BJ (cell line): ENCODE results near the gene HMGXB3. TPM values are rescaled to one million over a fixed set of nuclear protein-coding genes. Genes with fewer than 3 reads are reported as not detected.

Source experiments
- CTCF ChIA-PET: fragments of 350-600 bp; formaldehyde crosslinking; extraction: SDS; loops from one replicate; lab custom pipeline; 2021; ENCODE audit warnings: antibody characterized with exemption, inconsistent platforms; lab: Yijun Ruan, JAX
- POLR2A ChIA-PET: fragments of 300-600 bp; sonication (Branson Sonifier 250); formaldehyde crosslinking; extraction: SDS; loops from one replicate; lab custom pipeline; 2021; ENCODE audit warnings: antibody characterized with exemption; lab: Charles Lee
- DNase-seq: peaks from one replicate; pipeline ENCODE4 v3.0.0-alpha.2; 2011; ENCODE audit warnings: low read depth
- H3K27me3 ChIP-seq: 2 replicates; pipeline ENCODE4 v1.6.0; 2011; ENCODE audit warnings: low read length; ENCODE audit not compliant: control insufficient read depth, insufficient read depth
- H3K36me3 ChIP-seq: 2 replicates; pipeline ENCODE4 v1.5.1; 2011; ENCODE audit warnings: low read length; ENCODE audit not compliant: control insufficient read depth, insufficient read depth
- H3K4me3 ChIP-seq: 2 replicates; pipeline ENCODE4 v1.5.1; 2011; ENCODE audit warnings: low read depth, mild to moderate bottlenecking, control low read depth, low read length
- polyA plus RNA-seq: library from polyadenylated mRNA; depleted of rRNA; stranded (reverse); fragments of >200 nt; gene quantifications from 2 replicates; pipeline ENCODE4 v1.2.3, GENCODE V29; 2011
- TF ChIP-seq, protein P1 (sequence below): IDR thresholded peaks from 2 replicates; pipeline ENCODE4 v1.5.1; 2011; ENCODE audit warnings: low read depth, mild to moderate bottlenecking, control low read depth, inconsistent platforms, low read length, moderate library complexity; ENCODE audit not compliant: insufficient read depth

HMGXB3 gene
- polyA plus RNA-seq, 1 experiment = 39.0 TPM

DNA sequence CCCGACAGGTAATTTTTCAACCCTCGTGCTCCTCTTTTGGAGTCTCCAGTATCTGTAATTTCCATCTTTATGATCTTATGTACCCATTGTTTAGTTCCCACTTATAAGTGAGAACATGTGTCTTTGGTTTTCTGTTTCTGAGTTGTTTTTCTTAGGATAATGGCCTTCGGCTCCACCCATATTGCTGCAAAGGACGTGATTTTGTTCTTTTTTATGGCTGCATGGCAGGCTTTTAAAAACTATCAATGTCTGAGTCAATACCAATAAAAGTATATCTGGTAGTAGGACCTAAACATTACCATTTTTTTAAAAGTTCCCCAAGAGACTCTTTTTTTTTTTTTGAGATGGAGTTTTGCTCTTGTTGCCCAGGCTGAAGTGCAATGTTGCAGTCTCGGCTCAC lies 43.9 kb upstream of the HMGXB3 start:
- TF ChIP-seq, protein P1, sequence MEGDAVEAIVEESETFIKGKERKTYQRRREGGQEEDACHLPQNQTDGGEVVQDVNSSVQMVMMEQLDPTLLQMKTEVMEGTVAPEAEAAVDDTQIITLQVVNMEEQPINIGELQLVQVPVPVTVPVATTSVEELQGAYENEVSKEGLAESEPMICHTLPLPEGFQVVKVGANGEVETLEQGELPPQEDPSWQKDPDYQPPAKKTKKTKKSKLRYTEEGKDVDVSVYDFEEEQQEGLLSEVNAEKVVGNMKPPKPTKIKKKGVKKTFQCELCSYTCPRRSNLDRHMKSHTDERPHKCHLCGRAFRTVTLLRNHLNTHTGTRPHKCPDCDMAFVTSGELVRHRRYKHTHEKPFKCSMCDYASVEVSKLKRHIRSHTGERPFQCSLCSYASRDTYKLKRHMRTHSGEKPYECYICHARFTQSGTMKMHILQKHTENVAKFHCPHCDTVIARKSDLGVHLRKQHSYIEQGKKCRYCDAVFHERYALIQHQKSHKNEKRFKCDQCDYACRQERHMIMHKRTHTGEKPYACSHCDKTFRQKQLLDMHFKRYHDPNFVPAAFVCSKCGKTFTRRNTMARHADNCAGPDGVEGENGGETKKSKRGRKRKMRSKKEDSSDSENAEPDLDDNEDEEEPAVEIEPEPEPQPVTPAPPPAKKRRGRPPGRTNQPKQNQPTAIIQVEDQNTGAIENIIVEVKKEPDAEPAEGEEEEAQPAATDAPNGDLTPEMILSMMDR = no peak
- H3K36me3 ChIP-seq = no peaks in the 10 kb centered on the region
- ChIA-PET POLR2A (no interaction called here), CTCF (interaction anchor here (0.7 to 4.2 kb wide), 2 partner anchors 9 to 104 kb away, joined by 3 to 43 read pairs; partner anchors contain the start of gene PDE6A)
- H3K4me3 ChIP-seq = no peak overlapping the region
- DNase-seq = peak; percentile 85
- H3K27me3 ChIP-seq = no peaks in the 10 kb centered on the region

DNA sequence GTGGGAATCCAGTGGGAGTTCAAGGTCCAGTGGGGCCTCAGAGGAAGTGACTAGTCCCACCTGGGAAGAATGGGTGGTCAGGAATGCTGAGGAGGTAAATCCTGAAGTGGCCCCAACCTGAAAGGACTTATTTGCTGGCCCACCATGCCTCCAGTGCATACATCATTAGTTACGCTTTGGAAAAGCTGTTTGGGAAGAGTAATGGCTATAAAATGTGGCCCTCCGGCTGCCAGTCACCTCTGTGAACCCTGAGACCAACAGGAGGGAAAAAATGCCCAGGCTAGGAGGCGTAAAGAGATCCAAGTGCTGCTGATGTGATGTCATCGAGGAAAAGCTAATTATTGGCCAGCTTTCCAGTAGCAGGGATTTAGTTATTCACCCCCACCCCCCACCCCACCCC lies 42.7 kb upstream of the HMGXB3 start:
- POLR2A ChIA-PET = no interaction called here
- CTCF ChIA-PET = interaction anchor here (1.1 to 11.1 kb wide), 6 partner anchors 10 to 123 kb away, joined by 3 to 269 read pairs (median 24); partner anchors contain the start of genes HMGXB3, PDE6A and TIGD6

DNA sequence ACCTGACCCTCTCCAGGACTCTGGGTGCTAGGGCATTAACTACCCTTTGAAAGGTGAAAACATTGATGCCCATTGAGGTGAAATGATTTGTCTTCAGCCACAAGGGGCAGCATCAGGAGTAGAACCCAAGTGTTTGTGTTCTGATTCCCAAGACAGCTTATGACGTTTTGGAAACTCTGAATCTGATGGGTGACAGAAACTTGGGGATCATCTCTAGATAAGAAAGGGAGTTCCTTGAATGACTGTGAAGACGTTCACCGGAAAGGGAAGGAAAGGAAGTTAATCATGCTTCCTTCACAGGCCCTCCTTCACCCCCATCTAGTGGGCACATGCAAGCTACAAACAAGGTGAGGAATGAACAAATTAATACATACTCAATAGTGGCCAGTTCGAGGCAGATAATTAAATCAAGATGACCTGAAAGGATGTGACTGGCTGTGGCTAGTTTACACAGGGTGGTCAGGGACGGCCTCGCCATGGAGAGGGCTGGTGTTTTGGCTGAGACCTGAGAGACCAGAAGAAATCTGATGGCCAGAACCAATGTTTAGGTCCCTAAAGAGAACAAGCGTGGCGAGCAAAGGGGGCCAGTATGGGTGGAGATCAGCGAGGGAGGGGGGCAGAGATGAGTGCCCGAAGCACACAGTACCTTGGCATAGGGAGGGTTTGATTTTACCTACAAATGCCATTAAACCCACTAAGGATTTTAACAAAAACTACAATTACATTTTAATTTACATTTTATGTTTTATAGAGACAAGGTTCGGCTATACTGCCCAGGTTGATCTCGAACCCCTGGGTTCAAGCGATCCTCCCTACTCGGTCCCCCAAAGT lies 40.9 kb upstream of the HMGXB3 start:
- ChIA-PET POLR2A (no interaction called here), CTCF (interaction anchor here (0.7 to 11.1 kb wide), 15 partner anchors 12 to 323 kb away, joined by 3 to 269 read pairs (median 5); partner anchors contain the start of gene PDE6A)
- Histone ChIP-seq H3K27me3 (no peaks in the 10 kb centered on the region), H3K4me3 (peak overlapping the region; percentile 25), H3K36me3 (no peaks in the 10 kb centered on the region)
- no peak for DNase-seq
- TF ChIP-seq, protein P1 = peak; percentile 48

More for the DNA sequence above, 42.7 kb upstream of the HMGXB3 start:
- TF ChIP-seq, protein P1 = no peak
- Histone ChIP-seq H3K36me3 (no peaks in the 10 kb centered on the region), H3K27me3 (no peaks in the 10 kb centered on the region), H3K4me3 (no peak overlapping the region)
- DNase-seq = no peak

DNA sequence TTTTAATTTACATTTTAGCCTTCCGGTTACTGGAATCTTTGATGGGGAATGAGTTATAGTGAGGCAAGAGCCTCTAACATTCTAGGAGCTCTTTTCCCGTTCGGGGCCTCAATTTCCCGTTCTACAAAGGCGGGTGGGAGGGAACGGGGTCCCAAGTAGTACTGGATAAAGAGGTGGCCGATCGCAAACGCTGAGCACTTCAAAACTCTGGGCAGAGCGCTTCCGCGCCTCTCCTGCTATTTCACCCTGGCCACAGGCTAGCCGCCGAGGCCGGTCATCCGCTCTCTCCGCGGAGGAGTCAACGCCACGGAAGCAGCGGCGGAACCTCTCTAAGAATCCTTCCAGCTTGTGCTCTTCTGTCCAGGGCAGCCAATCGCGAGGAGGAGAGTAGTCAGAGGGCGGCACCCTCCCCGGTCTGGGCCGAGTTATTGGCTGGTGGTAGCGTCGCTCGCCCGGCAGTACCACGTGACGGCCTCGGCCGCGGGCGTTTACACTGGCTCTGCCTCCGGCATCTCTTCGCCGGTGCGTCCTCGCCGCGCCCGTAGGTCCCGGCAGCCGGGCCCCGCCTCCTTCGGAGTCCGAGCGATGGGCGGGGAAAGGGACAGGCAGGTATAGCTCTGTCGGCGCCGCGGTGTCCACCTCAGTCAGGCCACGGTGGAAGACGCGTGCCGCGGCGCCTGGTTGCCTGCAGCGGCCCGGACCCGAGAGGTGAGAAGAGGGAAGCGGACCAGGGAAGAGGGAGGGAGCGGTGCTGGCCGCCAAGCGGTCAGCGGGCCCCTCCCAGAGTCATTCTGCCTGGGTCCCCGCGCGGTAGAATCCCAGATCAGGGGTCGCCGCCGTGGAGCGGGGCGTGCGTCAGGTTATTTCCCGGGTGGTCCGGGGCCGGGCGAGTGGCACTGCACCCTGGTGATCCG lies 40.0 kb upstream of the HMGXB3 start, which contains the start of gene SLC26A2:
Gene SLC26A2, plus strand, starts transcription at position 487 of the 914 bp plus-strand sequence. CDS start 16,895 bp downstream, outside the sequence.
- TF ChIP-seq, protein P1 = 0 out of 2 replicates have a peak, but pooled peaks have one; percentile 10
- Histone ChIP-seq H3K36me3 (no peaks in the 10 kb centered on the region), H3K27me3 (no peaks in the 10 kb centered on the region), H3K4me3 (peak within 1 kb of the TSS; percentile 78)
- DNase-seq = peak; percentile 86
- ChIA-PET POLR2A (interaction anchor here (0.7 kb wide), 1 partner anchor 11 kb away, joined by 3 read pairs; no protein-coding TSS in a partner anchor), CTCF (interaction anchor here (0.6 to 11.1 kb wide), 11 partner anchors 11 to 125 kb away, joined by 3 to 269 read pairs (median 7); partner anchors contain the start of gene PDE6A)
